Fibroblast of mammary gland (primary cell): ENCODE results near the gene ZNF768.

Experiments
- DNase-seq: peaks from one replicate; pipeline ENCODE4 v3.0.0-alpha.2; 2010; ENCODE audit warnings: low read depth
- H3K4me3 ChIP-seq: 2 replicates; pipeline ENCODE4 v1.5.1; 2011; ENCODE audit warnings: low read depth, mild to moderate bottlenecking, low read length, moderate library complexity; ENCODE audit not compliant: control insufficient read depth
- CTCF ChIP-seq: conservative IDR thresholded peaks from 2 replicates; pipeline ENCODE4 v1.5.1; 2011; ENCODE audit warnings: low read depth, low read length, inconsistent platforms; ENCODE audit not compliant: control insufficient read depth, insufficient read depth

ZNF768 gene

GRCh38 chr16:30530163-30531037 is 4.0 kb upstream of the ZNF768 start:
- no peak for TF ChIP-seq CTCF
- H3K4me3 ChIP-seq = no peak overlapping the region
- no peak for DNase-seq

GRCh38 chr16:30528799-30529457 is 2.6 kb upstream of the ZNF768 start:
- no peak for DNase-seq
- H3K4me3 ChIP-seq = no peak overlapping the region
- TF ChIP-seq CTCF = no peak

GRCh38 chr16:30527635-30528178 is 1.3 kb upstream of the ZNF768 start:
- TF ChIP-seq CTCF = no peak
- DNase-seq = no peak
- peak overlapping the region; percentile 33 for H3K4me3 ChIP-seq

GRCh38 chr16:30526823-30527634 is 663 bp upstream of the ZNF768 start:
- no peak for TF ChIP-seq CTCF
- DNase-seq = peak; percentile 95
- peak overlapping the region; percentile 71 for H3K4me3 ChIP-seq

- DNase-seq = no peak
- H3K4me3 ChIP-seq = peak overlapping the region; percentile 71
- no peak for TF ChIP-seq CTCF
Observed at GRCh38 chr16:30525844-30526136, 576 bp downstream of the ZNF768 start.
